ENCODE data around the gene PDE4B. TPM values are rescaled to one million over a fixed set of nuclear protein-coding genes. Genes with fewer than 3 reads are reported as not detected.

The PDE4B gene
- total and polyA plus RNA-seq, 2 of the 13 experiments (the other 11 are each of a cell fraction or from before 2014, with no cell fraction given): not detected

DNA sequence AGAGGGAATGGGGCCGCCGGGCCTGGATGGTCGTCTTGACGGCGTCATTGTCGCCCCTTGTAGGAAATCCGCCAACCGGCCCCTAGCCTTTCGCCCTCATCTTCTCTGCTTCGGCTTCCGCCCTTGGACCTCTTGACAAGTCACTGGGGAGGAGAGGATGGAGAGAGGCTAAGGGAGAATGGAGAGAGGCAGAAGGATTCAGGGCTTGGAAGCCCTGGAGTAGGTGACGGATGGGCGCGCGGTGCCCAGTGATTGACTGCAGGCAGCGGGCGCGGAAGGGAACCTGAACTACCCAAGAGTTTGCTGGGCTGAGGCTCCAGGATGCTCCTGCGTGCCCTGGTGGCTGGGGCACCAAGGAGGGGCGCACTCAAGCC lies 651 bp downstream of the PDE4B start (continued):
- TF ChIP-seq ZBTB33 (CRISPR knock-in tag; IDR thresholded peaks at IDR 0.05): no peak

DNA sequence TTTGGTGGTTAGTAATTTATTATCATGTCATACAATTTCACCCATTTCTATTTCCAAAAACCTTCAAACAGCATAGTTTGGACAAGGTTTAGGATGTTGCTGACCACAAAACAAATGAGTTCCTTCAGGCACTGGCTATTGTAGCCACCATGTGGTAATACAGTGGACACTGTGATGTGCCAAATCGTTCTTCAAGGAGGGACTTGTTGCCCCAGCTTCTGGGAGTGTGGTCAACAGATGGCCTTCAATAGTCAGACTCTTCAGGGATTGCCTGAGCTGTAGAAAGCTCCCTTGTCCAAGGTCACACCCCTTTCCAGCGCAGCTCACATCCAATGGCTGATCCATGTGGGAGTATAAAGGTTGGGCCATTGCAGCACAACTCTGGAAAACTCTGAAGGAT lies 2.6 kb downstream of the PDE4B start:
- FAIRE-seq: no peak
- WGBS (ENCODE audit: low lambda C conversion rate): 6% methylated on average over 2 of the region's 2 CpGs
- Histone ChIP-seq H3K4me2 (ENCODE audit: low read depth, low read length) (no peak overlapping the region), H3K9me3 (ENCODE audit: low read length) (no peaks in the 10 kb centered on the region), H4K20me1 (ENCODE audit: insufficient read depth, low read length) (no peaks in the 10 kb centered on the region), H3K27me3 (ENCODE audit: control insufficient read depth in 1 of 2, insufficient read depth in 2 of 2, low read length in 2 of 2) (no peaks in the 10 kb centered on the region; a peak in 2 of 5 replicates), H3K4me3 (replicated peaks in 1 of 3; ENCODE audit: insufficient read depth in 1 of 3, low read depth in 2 of 3, low read length in 3 of 3) (no peak overlapping the region), H3K36me3 (replicated peaks in 1 of 2; ENCODE audit: control insufficient read depth in 1 of 2, insufficient read depth in 2 of 2, low read length in 2 of 2) (no peaks in the 10 kb centered on the region), H3K27ac (ENCODE audit: extremely low read length, insufficient read depth, low read length) (no peak overlapping the region), H3K9ac (ENCODE audit: insufficient read depth, low read depth, low read length) (no peak overlapping the region), H2AFZ (ENCODE audit: low read length) (no peak overlapping the region), H3K79me2 (ENCODE audit: insufficient read depth, low read length) (no peaks in the 10 kb centered on the region), H3K4me1 (ENCODE audit: insufficient read depth, low read length) (no peaks in the 10 kb centered on the region)
- DNase-seq (ENCODE audit: low spot score): no peak
- ChIA-PET CTCF (ENCODE audit: low intra/inter-chr PET ratio, low total read pairs) (no interaction called here), POLR2A (no interaction called here)
- no peak for ATAC-seq
- in situ Hi-C loops (cut with HindIII; ENCODE audit: extremely low pct_ligation_motif_present, low pct_unique_long_range_greater_than_20kb) (no loop called here), intact Hi-C loops (cut with micrococcal nuclease; ENCODE audit: unreplicated experiment) (no loop called here)
- BruUV-seq (replicated peaks): no TSS peak
- TF ChIP-seq, protein P1, sequence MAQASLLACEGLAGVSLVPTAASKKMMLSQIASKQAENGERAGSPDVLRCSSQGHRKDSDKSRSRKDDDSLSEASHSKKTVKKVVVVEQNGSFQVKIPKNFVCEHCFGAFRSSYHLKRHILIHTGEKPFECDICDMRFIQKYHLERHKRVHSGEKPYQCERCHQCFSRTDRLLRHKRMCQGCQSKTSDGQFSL (CRISPR knock-in tag; IDR thresholded peaks at IDR 0.05): no peak
- TF ChIP-seq ZBTB14 (CRISPR knock-in tag; IDR thresholded peaks at IDR 0.05) (no peak), GZF1 (CRISPR knock-in tag; IDR thresholded peaks at IDR 0.05) (no peak), DRAP1 (CRISPR knock-in tag; IDR thresholded peaks at IDR 0.05) (no peak), HNF1A (IDR thresholded peaks at IDR 0.05; ENCODE audit: low read depth) (no peak), HNF1A (CRISPR knock-in tag; IDR thresholded peaks at IDR 0.05; ENCODE audit: borderline replicate concordance) (no peak), ZC3H13 (CRISPR knock-in tag; IDR thresholded peaks at IDR 0.05) (no peak), ARHGAP35 (CRISPR knock-in tag; IDR thresholded peaks at IDR 0.05; ENCODE audit: borderline replicate concordance) (no peak), FOSL2 (CRISPR knock-in tag; IDR thresholded peaks at IDR 0.05) (no peak), TEF (CRISPR knock-in tag; IDR thresholded peaks at IDR 0.05) (no peak), ZNF672 (CRISPR knock-in tag; IDR thresholded peaks at IDR 0.05) (no peak), ZMYM2 (CRISPR knock-in tag; IDR thresholded peaks at IDR 0.05) (no peak), THYN1 (CRISPR knock-in tag; IDR thresholded peaks at IDR 0.05; ENCODE audit: borderline replicate concordance, low read depth) (no peak)
- TF ChIP-seq, protein P2, sequence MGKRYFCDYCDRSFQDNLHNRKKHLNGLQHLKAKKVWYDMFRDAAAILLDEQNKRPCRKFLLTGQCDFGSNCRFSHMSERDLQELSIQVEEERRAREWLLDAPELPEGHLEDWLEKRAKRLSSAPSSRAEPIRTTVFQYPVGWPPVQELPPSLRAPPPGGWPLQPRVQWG (CRISPR knock-in tag; IDR thresholded peaks at IDR 0.05; ENCODE audit: borderline replicate concordance, low read depth): no peak

All from HepG2 (cell line).